Activated naive CD8-positive, alpha-beta T cell treated with anti-CD3 and anti-CD28 coated beads, Interleukin-2, amount 50 U/mL, for 24 hours (primary cell): Measurements from ENCODE around the gene NQO2.
A peak's percentile ranks its signal among the peaks of the same experiment; 100 is the strongest.
"Not testable (repeated sequence)": the region's sequence is repeated elsewhere in the genome, so short reads cannot be mapped to it uniquely, and the experiment has no call there.

Experiments
- ATAC-seq: fragments of 150-1000 bp; cut with Tn5 transposase; one replicate; pipeline ENCODE4 v1.10.0; 2021
- DNase-seq: peaks from one replicate; pipeline ENCODE4 v3.0.0; 2021
- H3K27ac Mint-ChIP-seq: one replicate; pipeline ENCODE4 v1.8.0; 2021; ENCODE audit warnings: mild to moderate bottlenecking, mixed read lengths
- H3K27me3 Mint-ChIP-seq: one replicate; pipeline ENCODE4 v1.8.0; 2021; ENCODE audit warnings: mixed read lengths
- H3K36me3 Mint-ChIP-seq: one replicate; pipeline ENCODE4 v1.8.0; 2021; ENCODE audit warnings: low read depth, mixed read lengths
- H3K4me1 Mint-ChIP-seq: one replicate; pipeline ENCODE4 v1.8.0; 2021; ENCODE audit warnings: mixed read lengths
- H3K4me3 Mint-ChIP-seq: one replicate; pipeline ENCODE4 v1.8.0; 2021; ENCODE audit warnings: mild to moderate bottlenecking, moderate library complexity, mixed read lengths
- H3K9me3 Mint-ChIP-seq: one replicate; pipeline ENCODE4 v1.8.0; 2021; ENCODE audit warnings: mixed read lengths

The NQO2 gene

DNA sequence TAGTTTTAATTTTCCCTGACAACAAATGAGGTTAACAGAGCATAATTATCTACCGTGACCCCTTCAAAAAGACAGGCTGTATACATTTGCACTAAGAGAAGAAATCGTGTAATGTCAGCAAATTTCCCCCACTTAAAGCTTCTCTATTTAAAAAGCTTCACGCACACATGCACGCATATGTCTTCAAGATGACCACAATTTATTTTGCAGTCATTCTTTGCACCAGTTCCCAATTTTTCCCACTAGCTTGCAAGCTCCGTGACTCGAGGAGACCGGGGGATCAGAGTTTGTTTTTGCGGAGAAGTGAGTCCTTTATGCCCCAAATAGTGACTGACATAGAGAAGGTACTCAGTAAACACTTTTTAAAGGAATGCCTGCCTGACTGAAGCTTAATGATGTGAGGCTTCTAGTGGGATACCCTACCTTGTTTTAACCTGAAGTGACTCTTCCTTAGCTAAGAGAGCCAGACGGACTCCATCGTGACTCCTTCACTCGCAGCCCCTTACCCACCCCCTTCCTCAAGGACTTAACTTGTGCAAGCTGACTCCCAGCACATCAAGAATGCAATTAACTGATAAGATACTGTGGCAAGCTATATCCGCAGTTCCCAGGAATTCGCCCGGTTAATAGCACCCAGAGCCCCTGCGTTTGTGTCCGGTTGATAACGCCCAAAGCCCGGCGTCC is 9.3 kb upstream of the NQO2 start:
- Mint-ChIP-seq H3K27me3 (no peaks in the 10 kb centered on the region), H3K4me1 (peaks cover 30% of the 10 kb centered on the region), H3K36me3 (peaks cover 2% of the 10 kb centered on the region), H3K4me3 (peak overlapping the region; percentile 92), H3K9me3 (no peaks in the 10 kb centered on the region), H3K27ac (peak overlapping the region; percentile 97)
- DNase-seq, result peak; percentile 20
- ATAC-seq, result no peak

DNA sequence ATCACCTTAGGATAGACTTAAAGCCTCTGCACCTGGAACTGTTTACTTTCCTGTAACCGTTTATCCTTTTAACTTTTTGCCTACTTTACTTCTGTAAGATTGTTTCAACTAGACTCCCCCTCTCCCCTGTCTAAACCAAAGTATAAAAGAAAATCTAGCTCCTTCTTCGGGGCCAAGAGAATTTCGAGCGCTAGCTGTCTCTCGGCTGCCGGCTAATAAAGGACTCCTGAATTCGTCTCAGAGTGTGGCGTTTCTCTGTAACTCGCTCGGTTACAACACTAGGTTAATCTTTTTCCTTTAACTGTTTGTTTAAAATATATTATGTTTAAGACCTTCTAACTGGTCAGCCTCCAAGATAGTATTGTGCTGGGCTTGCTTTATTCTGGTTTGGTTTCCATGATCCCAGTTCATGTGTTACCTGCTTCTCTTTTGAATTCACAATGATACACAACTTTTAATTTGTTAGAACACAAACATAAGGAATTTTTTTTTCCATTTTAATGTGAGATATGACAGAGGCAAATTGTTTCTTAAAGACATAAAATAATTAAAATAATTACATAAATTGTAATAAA is 8.7 kb upstream of the NQO2 start:
- Mint-ChIP-seq H3K9me3 (no peaks in the 10 kb centered on the region), H3K27me3 (no peaks in the 10 kb centered on the region), H3K4me1 (peaks cover 30% of the 10 kb centered on the region), H3K27ac (peak overlapping the region; percentile 97), H3K36me3 (peaks cover 2% of the 10 kb centered on the region), H3K4me3 (peak overlapping the region; percentile 92)
- no peak for DNase-seq
- no peak for ATAC-seq

DNA sequence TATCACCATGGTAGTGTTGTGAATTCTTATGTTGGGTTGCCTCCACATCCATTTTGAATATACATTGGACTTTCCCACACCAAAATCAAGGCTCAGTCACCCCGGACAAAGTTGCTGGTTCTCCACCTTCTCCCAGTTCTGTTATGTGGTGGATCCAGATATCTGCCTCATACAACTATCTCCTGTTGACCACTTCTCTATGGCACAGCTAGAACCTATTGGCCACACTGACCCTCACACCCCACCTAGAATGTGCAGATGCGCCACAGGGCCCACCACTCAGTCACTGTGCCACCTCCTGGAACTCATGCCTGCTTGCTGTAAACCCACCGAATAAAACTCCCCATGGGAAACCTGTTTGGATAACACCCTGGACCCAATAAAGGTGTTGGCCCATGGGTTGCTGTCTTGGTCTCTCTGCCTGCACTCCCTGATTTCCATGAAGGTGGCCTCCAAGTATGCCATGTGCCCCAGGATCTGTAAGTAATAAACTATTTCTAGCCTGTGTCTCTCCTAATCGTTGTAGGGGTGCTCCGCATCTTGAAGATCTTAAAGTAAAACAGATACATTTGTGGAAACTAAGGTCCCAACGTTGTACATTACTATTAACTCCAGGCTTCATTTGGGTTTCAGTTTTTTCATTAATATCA is 7.2 kb upstream of the NQO2 start:
- no peaks in the 10 kb centered on the region for H3K27me3 Mint-ChIP-seq
- H3K36me3 Mint-ChIP-seq, result peaks cover 2% of the 10 kb centered on the region
- no peaks in the 10 kb centered on the region for H3K9me3 Mint-ChIP-seq
- DNase-seq, result no peak
- H3K4me3 Mint-ChIP-seq, result no peak overlapping the region
- H3K4me1 Mint-ChIP-seq, result peaks cover 27% of the 10 kb centered on the region
- no peak overlapping the region for H3K27ac Mint-ChIP-seq
- ATAC-seq, result no peak

DNA sequence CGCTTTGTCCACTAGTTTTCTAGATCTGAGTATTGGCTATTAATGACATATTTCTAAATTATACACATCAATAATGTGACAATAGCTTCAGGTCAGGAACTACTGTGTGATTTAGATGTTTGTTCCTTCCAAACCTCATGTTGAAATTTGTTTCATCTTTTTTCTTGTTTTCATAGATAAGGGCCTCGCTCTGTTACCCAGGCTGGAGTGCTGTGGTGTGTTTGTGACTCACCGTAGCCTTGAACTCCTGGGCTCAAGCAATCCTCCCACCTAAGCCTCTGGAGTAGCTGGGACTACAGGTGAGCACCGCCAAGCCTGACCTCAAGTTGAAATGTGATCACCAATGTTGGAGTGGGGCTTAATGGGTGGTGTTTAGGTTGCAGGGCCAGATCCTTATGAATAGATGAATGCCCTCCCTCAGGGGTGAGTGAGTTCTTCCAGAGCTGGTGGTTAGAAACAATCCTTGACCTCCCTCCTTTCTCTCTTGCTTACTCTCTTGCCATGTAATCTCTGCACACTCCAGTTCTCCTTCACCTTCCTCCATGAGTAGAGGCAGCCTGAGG is 5.9 kb upstream of the NQO2 start:
- ATAC-seq, result no peak
- DNase-seq, result no peak
- H3K27me3 Mint-ChIP-seq, result no peaks in the 10 kb centered on the region
- peaks cover 24% of the 10 kb centered on the region for H3K4me1 Mint-ChIP-seq
- H3K9me3 Mint-ChIP-seq, result no peaks in the 10 kb centered on the region
- H3K4me3 Mint-ChIP-seq, result no peak overlapping the region
- H3K27ac Mint-ChIP-seq, result no peak overlapping the region
- H3K36me3 Mint-ChIP-seq, result peaks cover 2% of the 10 kb centered on the region

DNA sequence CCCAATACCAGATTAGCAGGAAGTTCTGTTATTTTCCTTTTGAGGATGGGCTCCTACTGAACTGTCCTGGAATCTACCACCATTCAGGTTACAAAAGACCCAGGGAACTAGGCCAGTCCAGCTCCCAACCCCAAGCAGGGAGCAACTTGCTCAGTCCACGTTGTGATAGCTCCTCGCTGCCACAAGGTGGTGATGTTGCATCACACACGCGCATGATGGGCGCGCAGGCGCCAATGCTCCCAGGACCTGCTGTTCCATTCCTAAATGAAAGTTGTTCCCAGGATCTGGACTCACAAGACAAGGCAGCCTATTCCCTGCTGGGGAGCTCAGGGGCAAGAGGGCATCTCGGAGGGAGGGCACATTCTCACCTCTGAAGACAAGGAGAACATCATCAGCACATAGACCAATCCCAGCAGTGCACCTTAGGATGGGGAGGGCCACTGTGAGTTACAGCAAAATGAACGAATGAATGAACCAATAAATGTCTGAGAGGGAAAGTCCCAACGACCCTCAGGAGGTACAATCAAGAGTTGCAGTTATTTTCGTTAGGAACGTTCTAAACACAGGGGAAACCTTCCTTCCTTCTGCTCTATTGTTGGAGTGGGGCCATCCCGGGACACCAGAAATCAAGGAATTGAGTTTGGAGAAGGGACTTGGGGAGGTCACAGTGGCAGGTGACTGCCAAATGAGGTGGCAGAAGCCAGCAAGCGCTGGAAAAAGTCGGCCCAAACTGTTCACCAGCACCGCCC is 1.3 kb upstream of the NQO2 start:
- DNase-seq, result peak; percentile 42
- Mint-ChIP-seq H3K4me1 (peaks cover 27% of the 10 kb centered on the region), H3K27ac (peak overlapping the region; percentile 89), H3K4me3 (peak overlapping the region; percentile 83)
- peak; percentile 56 for ATAC-seq
- not testable (repeated sequence) for H3K36me3 Mint-ChIP-seq, H3K27me3 Mint-ChIP-seq, H3K9me3 Mint-ChIP-seq

DNA sequence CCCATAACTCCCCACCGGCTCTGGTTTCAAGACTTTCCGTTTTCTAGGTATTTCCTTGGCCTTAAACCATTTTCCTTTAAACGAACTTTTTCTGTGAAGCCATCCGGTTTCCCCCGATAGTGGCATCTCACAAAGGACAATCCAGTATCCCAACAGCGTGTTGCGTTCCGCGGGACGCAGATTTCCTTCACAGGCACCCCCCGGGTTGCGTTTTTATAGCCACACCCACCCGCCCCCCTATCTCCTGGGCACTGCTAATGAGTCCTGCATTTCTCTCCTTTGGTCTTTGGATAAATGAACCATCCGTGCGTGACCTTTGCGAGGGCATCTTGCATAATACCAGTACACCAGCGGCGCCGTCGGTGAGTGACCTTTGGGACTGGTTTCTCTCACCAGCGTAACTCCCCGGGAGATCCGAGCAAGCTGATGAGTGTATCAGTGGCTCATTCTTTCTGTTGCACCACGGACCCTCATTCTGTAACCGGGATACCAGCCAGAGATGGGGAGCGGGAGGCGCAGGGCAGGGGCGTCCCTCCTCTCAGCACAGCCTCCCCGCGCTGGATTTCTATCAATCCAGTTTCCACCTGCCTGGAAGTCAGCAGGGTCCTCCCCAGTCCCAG is 586 bp upstream of the NQO2 start:
- DNase-seq, result peak; percentile 78
- Mint-ChIP-seq H3K36me3 (peaks cover 5% of the 10 kb centered on the region), H3K4me3 (peak overlapping the region; percentile 83), H3K9me3 (no peaks in the 10 kb centered on the region), H3K4me1 (peaks cover 25% of the 10 kb centered on the region), H3K27ac (peak overlapping the region; percentile 89), H3K27me3 (no peaks in the 10 kb centered on the region)
- peak; percentile 84 for ATAC-seq

DNA sequence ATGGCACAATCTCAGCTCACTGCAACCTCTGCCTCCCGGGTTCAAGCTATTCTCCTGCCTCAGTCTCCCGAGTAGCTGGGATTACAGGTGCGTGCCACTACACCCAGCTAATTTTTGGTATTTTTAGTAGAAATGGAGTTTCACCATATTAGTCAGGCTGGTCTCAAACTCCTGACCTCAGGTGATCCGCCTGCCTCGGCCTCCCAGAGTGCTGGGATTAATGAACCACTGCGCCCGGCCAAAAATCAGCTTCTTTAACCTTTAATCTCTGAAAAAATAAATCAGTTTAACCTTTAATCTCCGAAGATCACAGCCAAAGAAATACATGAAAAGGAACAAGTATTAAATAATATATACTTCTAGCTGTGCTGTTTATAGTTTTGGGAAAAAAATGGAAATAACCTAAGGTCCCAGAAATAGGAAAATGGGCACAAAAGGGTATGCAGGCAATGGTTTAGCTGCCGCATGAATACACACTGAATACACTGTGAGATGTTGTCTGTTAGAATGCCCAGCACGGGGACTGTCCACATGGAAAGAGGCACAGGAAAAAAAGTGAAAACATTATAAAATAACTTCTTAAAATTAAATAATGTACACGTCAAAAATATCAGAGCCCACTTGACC is 1.6 kb downstream of the NQO2 start:
- no peaks in the 10 kb centered on the region for H3K9me3 Mint-ChIP-seq
- H3K4me3 Mint-ChIP-seq, result peak overlapping the region; percentile 90
- no peaks in the 10 kb centered on the region for H3K27me3 Mint-ChIP-seq
- DNase-seq, result no peak
- peaks cover 24% of the 10 kb centered on the region for H3K4me1 Mint-ChIP-seq
- ATAC-seq, result no peak
- peak overlapping the region; percentile 2 for H3K27ac Mint-ChIP-seq
- peaks cover 19% of the 10 kb centered on the region for H3K36me3 Mint-ChIP-seq

DNA sequence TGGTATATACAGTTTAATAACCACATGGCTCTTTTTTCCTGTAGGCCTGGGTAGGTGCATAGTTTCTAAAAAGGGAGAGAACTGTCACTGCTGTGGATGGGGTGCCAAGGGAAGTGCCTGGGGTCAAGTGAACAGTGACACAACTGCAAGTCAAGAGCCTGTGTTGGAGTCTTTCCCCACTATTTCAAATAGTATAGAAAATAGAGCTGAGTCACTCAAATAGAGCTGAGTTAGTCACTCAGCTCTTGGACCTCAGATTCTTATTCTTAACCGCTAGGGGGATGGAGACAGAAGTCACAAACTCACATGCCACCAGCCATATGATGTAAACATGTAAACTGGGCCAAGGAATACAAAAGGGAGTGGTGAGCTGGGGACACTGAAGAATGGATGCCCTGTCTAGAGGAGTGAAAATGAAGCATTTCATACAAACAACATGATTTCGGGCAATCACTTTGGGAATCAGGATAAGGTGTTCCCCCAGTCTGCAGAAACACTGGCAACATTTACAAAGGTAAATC is 2.1 kb downstream of the NQO2 start:
- no peaks in the 10 kb centered on the region for H3K27me3 Mint-ChIP-seq
- H3K4me3 Mint-ChIP-seq, result peak overlapping the region; percentile 51
- no peaks in the 10 kb centered on the region for H3K9me3 Mint-ChIP-seq
- H3K27ac Mint-ChIP-seq, result peak overlapping the region; percentile 2
- DNase-seq (no peak), ATAC-seq (no peak)
- H3K4me1 Mint-ChIP-seq, result peaks cover 24% of the 10 kb centered on the region
- peaks cover 24% of the 10 kb centered on the region for H3K36me3 Mint-ChIP-seq

DNA sequence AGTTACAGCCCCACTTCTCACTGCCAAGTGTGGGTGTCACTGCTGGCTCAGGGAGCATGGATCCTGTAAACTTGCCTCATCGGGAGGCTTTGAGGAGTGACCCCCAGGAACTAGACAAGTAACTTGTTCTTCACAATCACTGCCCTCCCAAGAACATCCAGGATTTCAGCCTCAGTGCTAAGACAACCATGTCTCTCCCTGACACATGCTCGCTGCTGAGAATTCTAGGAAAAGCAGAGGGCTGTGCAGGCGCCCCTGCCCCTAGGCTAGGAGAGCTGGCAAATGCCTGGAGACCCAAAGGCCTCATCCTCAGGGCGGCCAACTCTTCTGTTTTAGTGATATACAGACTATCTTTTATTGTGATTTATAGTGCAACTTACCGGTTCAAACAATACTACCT is 3.5 kb downstream of the NQO2 start:
- H3K4me1 Mint-ChIP-seq, result peaks cover 21% of the 10 kb centered on the region
- not testable (repeated sequence) for ATAC-seq, H3K4me3 Mint-ChIP-seq, H3K9me3 Mint-ChIP-seq, H3K27ac Mint-ChIP-seq, H3K27me3 Mint-ChIP-seq, DNase-seq
- peaks cover 35% of the 10 kb centered on the region for H3K36me3 Mint-ChIP-seq

DNA sequence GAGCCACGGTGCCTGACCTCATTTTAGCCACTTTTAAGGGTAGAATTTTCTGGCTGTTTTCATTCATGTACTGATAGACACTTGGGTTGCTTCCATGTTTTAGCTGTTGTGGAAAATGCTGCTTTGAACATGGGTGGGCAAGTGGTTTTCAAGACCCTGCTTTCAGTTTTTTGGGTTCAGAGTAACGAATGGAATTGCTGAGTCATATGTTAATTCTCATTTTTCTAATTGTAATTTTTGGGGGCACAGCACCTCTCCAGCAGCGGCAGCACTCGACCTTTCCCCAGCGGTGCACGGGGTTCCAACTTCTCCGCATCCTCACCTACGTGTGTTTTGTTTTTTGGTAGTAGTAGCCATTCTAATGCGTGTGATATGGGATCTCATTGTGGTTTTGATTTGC is 5.4 kb downstream of the NQO2 start:
- DNase-seq, result no peak
- Mint-ChIP-seq H3K36me3 (peaks cover 52% of the 10 kb centered on the region), H3K4me1 (peaks cover 13% of the 10 kb centered on the region), H3K9me3 (peaks cover 1% of the 10 kb centered on the region), H3K27me3 (no peaks in the 10 kb centered on the region), H3K4me3 (no peak overlapping the region), H3K27ac (no peak overlapping the region)
- ATAC-seq, result no peak

DNA sequence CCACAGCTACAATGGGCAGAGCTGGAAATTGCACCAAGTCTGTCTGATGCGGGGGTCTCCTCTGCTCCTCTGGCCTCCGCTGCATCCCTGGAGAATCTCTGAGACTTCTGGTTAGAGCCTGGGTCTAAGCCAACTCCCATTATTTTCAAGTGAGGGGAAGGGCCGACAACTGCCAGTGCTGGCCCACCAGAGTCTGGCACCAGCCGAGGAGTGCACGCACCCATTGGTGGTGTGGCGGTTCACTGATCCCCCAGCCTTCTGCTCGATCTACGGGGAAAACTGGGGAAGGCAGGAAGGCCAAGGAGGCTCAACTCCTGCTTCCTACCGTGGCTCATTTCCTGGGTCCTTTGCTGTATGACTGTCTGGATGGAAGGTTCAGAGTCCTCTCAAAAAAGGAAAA is 6.2 kb downstream of the NQO2 start:
- peaks cover 12% of the 10 kb centered on the region for H3K4me1 Mint-ChIP-seq
- DNase-seq (no peak), ATAC-seq (no peak)
- no peak overlapping the region for H3K27ac Mint-ChIP-seq
- H3K27me3 Mint-ChIP-seq, result no peaks in the 10 kb centered on the region
- H3K36me3 Mint-ChIP-seq, result peaks cover 60% of the 10 kb centered on the region
- H3K4me3 Mint-ChIP-seq, result no peak overlapping the region
- H3K9me3 Mint-ChIP-seq, result peaks cover 9% of the 10 kb centered on the region

DNA sequence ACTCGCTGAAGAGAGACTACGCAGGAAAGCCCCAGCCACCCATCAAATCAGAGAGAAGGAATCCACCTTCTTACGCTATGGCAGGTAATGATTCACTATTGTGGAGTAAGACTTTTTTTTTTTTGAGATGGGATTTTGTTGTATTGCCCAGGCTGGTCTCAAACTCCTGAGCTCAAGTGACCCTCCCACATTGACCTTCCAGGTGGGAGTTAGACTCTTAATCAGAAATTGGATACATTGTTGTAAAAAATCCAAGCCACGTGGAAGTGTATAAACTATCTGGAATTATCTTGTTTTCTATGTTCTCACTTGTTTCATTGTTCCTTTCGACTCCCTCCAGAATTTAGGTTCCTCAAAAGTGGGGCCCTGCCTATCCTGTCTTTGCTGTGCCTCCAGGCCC is 6.8 kb downstream of the NQO2 start:
- no peak overlapping the region for H3K4me3 Mint-ChIP-seq
- DNase-seq (no peak), ATAC-seq (no peak)
- H3K4me1 Mint-ChIP-seq, result peaks cover 7% of the 10 kb centered on the region
- H3K36me3 Mint-ChIP-seq, result peaks cover 66% of the 10 kb centered on the region
- H3K27ac Mint-ChIP-seq, result no peak overlapping the region
- H3K27me3 Mint-ChIP-seq, result no peaks in the 10 kb centered on the region
- peaks cover 15% of the 10 kb centered on the region for H3K9me3 Mint-ChIP-seq

DNA sequence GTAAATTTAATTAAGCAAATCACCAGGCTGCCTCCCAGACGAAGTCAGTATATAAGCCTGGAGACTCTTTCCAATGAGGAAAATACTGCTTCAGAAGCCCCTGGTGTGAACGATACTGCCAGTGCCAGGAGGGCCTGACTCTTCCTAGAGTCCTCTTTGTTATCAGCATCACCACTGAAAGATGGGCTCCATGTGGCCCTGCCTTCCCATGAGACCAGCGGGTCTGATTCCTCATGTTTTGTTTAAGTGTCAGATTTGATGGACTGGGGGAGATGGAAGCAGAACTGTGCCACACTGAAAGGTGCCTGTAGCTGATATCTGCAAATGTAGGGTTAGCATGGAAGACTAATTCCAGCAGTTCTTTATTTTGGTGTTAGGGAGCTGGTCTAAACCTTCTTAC is 7.9 kb downstream of the NQO2 start:
- no peak overlapping the region for H3K4me3 Mint-ChIP-seq
- no peak for ATAC-seq
- H3K36me3 Mint-ChIP-seq, result peaks cover 75% of the 10 kb centered on the region
- H3K27me3 Mint-ChIP-seq, result no peaks in the 10 kb centered on the region
- DNase-seq, result no peak
- H3K27ac Mint-ChIP-seq, result no peak overlapping the region
- H3K9me3 Mint-ChIP-seq, result peaks cover 25% of the 10 kb centered on the region
- peaks cover 2% of the 10 kb centered on the region for H3K4me1 Mint-ChIP-seq
